ENCODE results near the gene TMEM151A.

The TMEM151A gene

DNA sequence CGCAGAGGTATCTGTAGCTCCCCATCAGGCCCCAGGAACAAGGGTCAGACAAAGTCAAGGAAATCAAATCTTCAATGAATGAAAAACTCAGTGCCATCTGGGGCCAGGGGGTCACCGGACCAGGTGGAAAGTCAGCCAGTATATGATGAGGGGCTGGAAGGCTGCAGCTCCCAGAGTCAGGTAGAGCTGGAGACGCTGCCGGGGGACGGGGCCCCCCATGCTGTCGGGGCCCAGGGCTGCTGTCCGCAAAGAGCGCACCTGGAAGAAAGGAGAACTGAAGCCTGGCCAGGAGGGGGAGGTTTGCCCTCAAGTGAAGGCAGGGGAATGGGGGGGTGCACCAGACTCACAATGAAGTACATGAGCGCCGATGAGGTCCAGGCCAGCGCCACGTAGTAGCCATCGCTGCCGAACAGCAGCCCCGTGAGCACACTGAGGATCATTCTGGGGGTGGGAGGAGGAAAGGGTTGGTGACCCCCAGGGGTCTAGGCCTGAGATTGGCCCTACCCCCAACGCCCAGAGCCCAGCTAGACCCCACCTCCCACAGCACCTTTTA, 7.1 kb upstream of the TMEM151A start:
- DNase-seq, result no peak

DNA sequence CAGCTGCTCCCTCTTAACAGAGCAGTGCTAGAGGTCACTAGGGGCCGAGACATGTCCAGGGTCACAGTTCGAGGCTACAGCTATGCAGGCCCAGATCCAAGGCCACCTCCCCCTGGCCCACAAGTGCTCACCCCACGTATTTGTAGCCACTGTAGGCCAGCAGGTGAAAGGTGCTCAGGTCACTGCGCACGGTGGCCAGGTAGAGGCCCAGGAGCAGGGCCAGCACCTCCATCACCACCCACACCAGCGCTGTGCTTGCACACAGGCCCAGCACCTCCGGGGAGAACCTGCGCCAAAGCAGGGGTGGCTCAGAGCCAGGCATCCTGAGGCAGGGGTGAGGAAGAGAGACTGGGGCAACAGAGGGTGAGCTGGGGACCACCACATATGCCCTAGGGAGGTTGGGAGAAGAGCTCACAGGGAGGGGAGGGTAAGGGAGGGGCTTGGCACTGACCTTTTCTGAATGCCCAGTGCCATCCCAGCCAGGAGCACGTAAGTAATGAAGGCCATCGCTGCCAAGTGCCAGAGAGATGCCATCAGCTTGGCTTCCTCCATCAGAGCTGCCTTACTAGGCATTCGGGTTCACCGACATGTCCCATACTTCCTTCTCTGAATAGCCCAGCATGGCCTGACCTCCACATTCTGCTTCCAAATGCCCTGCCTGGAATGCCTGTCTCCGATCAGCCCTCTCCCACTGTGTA, 6.3 kb upstream of the TMEM151A start:
- DNase-seq, result no peak

GRCh38 chr11:66286699-66287098, 5.0 kb upstream of the TMEM151A start:
- DNase-seq, result no peak

DNA sequence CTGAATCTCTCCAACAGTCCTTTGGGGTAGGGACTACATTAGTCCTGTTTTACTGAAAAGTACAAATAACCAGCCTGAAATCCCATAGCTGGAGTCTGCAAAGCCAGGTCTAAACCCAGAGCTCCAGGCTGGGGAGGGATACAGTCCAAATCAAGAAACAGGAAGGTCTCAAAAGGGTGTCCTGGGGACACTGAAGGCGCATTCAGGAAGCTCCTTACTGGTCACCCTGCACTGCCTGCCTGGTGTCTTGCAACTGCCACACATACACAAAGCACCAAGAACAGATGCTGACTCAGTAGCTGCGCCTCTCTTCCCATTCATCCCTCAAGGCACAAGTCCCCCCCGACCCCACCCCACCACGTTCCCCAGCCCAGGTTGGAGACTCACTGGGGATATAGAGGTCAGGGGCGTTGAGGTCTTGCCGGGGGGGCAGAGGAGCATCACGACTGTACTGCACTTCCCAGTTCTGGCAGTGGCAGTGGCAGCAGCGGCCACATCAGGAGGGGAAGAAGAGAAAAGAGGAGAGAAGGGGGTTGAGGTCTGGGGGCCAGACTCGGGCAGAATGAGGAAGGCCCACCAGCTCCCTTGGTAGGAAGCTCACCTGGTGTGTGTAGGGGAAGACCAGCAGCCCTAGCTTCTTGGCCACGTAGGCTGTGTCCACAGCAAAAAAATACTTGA, 4.3 kb upstream of the TMEM151A start:
- no peak for DNase-seq

- no peak for DNase-seq
These were observed 3.6 kb upstream of the TMEM151A start for GRCh38 chr11:66287889-66288670.

DNA sequence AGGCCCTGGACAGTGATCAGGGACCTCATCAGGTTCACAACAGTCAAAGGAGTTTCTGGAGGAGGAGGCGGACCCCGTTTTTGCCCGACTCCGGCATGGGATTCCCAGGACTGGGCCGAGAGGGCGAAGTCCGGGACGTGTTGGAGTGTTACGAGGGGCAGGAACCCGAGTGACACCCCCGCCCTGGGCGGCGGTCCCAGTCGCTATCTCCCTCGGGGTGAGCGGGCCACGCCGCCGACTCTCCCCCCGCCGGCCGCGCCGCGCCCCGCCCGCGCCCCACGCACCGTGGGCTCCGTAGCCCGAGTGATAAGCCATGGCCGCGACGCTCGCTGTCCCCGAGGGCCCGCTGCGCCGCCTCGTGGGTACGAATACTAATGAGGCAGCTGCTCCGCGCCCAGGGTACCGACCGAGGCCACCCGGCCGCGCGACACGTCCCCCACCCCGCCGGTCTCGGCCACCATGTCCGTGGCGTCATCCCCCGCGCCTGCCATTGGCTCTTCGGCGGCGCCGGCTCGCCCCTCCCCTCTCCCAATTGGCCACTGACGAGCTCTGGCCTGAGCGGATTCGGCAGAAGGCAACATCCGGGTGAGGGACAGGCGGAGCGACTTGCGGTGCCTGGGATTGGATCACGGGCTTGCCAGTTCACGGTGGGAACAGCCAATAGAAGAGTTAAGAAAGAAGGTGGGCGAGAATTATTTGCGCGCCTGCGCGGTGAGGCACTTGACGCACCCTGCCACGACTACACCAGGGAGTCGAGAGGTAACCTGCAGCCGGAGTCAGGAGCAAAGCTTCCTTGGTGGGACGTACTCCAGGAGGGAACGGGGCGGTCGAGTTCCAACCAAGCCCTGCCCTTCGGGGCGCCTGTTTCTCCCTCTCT, 2.8 kb upstream of the TMEM151A start, which contains the start of gene YIF1A:
Gene YIF1A (minus strand): TSS at position 473 of the 877 bp plus-strand sequence. CDS start 158 bp downstream, at position 315.
- peak; percentile 91 for DNase-seq

- DNase-seq, result no peak
These were observed 2.0 kb upstream of the TMEM151A start for GRCh38 chr11:66289548-66290329.

- DNase-seq, result no peak
These were observed 1.4 kb upstream of the TMEM151A start for GRCh38 chr11:66290330-66290621.

- DNase-seq, result no peak
These were observed 390 bp upstream of the TMEM151A start for GRCh38 chr11:66291303-66291705.

GRCh38 chr11:66292543-66293332, 1.0 kb downstream of the TMEM151A start:
- DNase-seq, result no peak

GRCh38 chr11:66293352-66293751, 1.7 kb downstream of the TMEM151A start:
- DNase-seq, result no peak

DNA sequence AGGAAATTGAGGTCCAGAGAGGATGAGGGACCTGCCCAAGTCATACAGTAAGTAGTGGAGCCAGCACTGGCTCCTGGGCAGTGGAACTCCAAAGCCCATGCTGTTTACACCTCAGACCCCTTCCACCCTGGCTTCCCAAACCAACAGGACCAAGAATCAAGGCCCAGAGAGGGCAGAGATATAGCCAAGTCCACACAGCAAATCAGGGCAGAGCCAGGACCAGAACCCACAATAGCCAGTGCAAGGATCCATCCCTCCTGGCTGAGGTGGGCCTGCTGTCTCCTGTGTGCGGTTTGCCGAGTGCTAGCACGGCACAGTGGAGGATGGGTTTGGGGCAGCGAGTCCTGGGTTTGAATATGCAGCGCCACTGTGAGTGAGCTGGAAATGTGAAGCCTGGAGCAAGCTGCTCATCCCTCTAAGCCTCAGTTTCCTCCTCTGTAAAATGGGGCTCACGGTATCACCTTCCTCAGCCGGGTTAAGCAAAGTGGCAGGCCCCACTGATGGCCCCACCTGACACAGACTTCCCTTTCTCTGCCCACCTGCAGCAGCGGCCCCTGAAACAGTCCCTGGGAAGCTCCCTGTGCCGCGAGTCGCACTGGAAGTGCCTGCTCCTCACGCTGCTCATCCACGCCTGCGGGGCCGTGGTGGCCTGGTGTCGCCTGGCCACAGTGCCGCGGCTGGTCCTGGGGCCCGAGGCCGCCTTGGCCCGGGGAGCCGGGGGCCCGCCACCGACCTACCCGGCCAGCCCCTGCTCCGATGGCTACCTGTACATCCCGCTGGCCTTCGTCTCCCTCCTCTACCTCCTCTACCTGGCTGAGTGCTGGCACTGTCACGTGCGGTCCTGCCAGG, 2.3 kb downstream of the TMEM151A start:
- DNase-seq, result no peak

DNA sequence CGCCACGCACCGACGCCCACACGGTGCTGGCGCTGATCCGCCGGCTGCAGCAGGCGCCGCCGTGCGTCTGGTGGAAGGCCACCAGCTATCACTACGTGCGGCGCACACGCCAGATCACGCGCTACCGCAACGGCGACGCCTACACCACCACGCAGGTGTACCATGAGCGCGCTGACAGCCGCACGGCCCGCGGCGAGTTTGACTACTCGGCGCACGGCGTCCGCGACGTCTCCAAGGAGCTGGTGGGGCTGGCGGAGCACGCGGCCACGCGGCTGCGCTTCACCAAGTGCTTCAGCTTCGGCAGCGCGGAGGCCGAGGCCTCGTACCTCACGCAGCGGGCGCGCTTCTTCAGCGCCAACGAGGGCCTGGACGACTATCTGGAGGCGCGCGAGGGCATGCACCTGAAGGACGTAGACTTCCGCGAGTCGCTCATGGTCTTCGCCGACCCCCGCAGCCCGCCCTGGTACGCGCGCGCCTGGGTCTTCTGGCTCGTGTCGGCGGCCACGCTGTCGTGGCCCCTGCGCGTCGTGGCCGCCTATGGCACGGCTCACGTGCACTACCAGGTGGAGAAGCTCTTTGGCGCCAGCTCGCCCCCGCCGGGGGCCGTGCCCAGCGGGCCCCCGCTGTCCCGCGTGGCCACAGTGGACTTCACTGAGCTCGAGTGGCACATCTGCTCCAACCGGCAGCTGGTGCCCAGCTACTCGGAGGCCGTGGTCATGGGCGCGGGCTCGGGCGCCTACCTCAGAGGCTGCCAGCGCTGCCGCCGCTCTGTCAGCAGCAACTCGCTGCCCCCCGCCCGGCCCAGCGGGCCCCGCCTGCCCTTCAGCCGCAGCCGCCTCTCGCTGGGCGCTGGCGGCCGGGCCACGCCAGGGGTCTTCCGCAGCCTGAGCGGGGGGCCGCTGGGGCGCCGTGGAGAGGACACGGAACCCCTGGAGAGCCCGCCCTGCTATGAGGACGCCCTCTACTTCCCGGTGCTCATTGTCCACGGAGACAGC, 3.2 kb downstream of the TMEM151A start:
- no peak for DNase-seq

GRCh38 chr11:66297610-66298009, 5.9 kb downstream of the TMEM151A start:
- DNase-seq, result no peak

DNA sequence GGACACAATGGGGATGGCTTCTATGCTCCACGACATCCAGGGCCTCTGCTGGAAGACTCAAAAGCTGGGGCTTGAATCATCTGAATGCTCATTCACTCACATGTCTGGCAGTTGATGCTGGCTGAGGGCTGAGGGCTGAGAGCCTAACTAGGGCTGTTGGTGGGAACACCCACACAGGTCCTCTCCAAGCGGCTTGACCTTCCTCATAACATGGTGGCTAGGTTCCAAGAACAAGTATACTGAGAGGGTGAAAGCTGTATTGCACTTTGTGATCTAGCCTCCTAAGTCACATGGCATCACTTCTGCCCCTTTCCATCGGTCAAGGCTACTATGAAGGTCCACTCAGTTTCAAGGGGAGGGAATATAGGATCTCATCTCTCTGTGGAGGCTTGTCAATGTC, 7.5 kb downstream of the TMEM151A start:
- no peak for DNase-seq

DNA sequence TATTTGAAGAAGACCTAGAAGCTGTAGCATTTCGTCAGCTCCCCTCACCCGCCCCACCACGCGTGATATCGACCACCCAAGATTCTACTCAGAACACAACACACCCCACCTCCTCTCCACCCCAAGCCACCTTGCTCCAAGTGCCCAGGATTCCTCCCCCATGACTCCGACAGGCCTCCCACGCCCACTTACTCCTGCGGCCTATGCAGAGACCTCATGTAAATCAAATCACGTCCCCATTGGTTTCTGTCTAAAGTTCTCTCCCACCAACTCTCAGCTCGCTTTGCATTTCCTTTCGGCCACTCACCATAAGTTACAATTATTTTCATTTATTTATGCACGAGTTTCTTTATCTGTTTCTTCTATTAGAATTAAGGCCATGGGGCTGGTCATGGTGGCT, 11.0 kb downstream of the TMEM151A start:
- no peak for DNase-seq

DNA sequence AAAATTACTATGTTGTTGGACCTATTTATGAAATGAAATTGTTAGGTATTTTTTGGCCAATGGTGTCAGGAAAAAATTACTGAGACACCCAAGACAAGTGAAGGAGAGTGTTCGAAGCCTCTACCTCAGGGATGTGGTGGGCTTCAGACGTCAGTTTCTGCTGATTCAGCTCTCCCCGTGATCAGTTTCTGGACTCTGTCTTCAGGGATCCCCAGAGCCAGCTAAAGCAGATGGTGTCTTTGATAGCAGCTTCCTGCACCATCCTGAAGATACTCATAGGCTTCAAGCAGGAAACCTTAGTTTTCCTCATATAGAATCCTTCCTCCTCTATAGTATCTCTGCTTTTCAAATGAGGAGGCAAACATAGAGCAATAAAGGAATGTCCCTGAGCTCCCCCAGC, 17.8 kb downstream of the TMEM151A start:
- no peak for DNase-seq

GRCh38 chr11:66310324-66310723, 18.6 kb downstream of the TMEM151A start:
- DNase-seq, result no peak
